GM18526 (cell line): ENCODE data around the gene LRRC71.

ENCODE experiments used
- POLR2A ChIP-seq: IDR thresholded peaks from 3 replicates; pipeline ENCODE4 v1.6.1; 2011; ENCODE audit not compliant: insufficient read length; ENCODE audit errors: extremely low read depth

The LRRC71 gene

GRCh38 chr1:156886583-156887281 lies 33.7 kb upstream of the LRRC71 start:
- no peak for TF ChIP-seq POLR2A

GRCh38 chr1:156887317-156887716 lies 33.1 kb upstream of the LRRC71 start:
- no peak for TF ChIP-seq POLR2A

- TF ChIP-seq POLR2A: no peak
Observed at GRCh38 chr1:156887734-156888133, 32.7 kb upstream of the LRRC71 start.

GRCh38 chr1:156889802-156890580 lies 30.4 kb upstream of the LRRC71 start:
- no peak for TF ChIP-seq POLR2A

GRCh38 chr1:156892190-156893047 lies 28.0 kb upstream of the LRRC71 start:
- TF ChIP-seq POLR2A: no peak

GRCh38 chr1:156893048-156893953 lies 27.1 kb upstream of the LRRC71 start, which contains the start of gene PEAR1:
Gene PEAR1, plus strand, starts transcription at chr1:156893718. Its CDS starts 10,209 bp downstream, at chr1:156903927.
- no peak for TF ChIP-seq POLR2A

GRCh38 chr1:156894001-156894400 lies 26.4 kb upstream of the LRRC71 start:
- no peak for TF ChIP-seq POLR2A

- no peak for TF ChIP-seq POLR2A
Observed at GRCh38 chr1:156894711-156895454, 25.5 kb upstream of the LRRC71 start.

- no peak for TF ChIP-seq POLR2A
Observed at GRCh38 chr1:156895455-156895812, 25.0 kb upstream of the LRRC71 start.

- no peak for TF ChIP-seq POLR2A
Observed at GRCh38 chr1:156895927-156896326, 24.5 kb upstream of the LRRC71 start.

- no peak for TF ChIP-seq POLR2A
Observed at GRCh38 chr1:156896490-156897033, 23.9 kb upstream of the LRRC71 start.

GRCh38 chr1:156897078-156897825 lies 23.2 kb upstream of the LRRC71 start:
- no peak for TF ChIP-seq POLR2A

GRCh38 chr1:156898161-156898566 lies 22.3 kb upstream of the LRRC71 start:
- TF ChIP-seq POLR2A: no peak
